Measurements from ENCODE around the gene NT5E.

NT5E gene

DNA sequence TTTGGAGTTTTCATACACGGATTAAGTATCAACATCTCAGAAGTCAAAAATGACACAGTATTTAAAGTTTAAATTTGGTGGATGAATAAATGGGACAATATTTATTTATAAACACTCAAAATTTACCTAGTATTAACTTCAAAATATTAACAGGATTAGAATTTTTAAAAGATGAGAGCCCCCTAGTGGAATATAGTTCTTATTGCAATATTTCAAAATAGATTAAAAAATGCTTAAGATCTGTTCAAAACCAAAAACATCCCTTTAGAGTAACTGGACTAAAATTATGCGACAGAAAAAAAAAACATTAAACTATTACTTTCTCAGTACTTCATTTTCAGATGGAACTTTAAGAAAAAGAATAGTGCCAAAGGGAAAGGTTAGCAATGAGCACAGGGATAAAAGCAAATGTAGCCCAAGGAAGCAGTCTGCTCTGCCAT lies 87.2 kb downstream of the NT5E start:
- TF ChIP-seq GATA2 (IDR thresholded peaks at IDR 0.05; ENCODE audit: low read depth, low read length) (no peak), GATA3 (IDR thresholded peaks at IDR 0.05; ENCODE audit: low read depth, low read length) (no peak)

- TF ChIP-seq GATA3 (IDR thresholded peaks at IDR 0.05; ENCODE audit: low read depth, low read length), result no peak
- TF ChIP-seq GATA2 (IDR thresholded peaks at IDR 0.05; ENCODE audit: low read depth, low read length), result no peak
These were observed 94.9 kb downstream of the NT5E start for GRCh38 chr6:85544776-85545175.

Measured in SH-SY5Y (cell line).